Tibial nerve (tissue), 4 donors: ENCODE measurements around the gene SPRYD3. TPM values are rescaled to one million over a fixed set of nuclear protein-coding genes. Genes with fewer than 3 reads are reported as not detected.

ENCODE experiments used
- DNase-seq, 2 donors: peaks; one replicate each; pipeline ENCODE4 v3.0.0-alpha.2; 2019; ENCODE audit warnings: low spot score in 2 of 2
- H3K27ac ChIP-seq, 4 donors: fragments of 200-600 bp; sonication (generic) in 3 of 4; one replicate each; pipeline ENCODE4 v1.5.1; 2017 to 2019; ENCODE audit warnings: mild to moderate bottlenecking in 1 of 4
- H3K27me3 ChIP-seq, 2 donors: fragments of 200-600 bp; sonication (generic) in 1 of 2; one replicate each; pipeline versions ENCODE4 v1.5.1 to v1.6.0; 2017 to 2019
- H3K36me3 ChIP-seq, 3 donors: fragments of 200-600 bp; sonication (generic); one replicate each; pipeline ENCODE4 v1.5.1; 2018 to 2019
- H3K4me1 ChIP-seq, 4 donors: fragments of 200-600 bp; sonication (generic) in 3 of 4; one replicate each; pipeline ENCODE4 v1.5.1; 2017 to 2019
- H3K4me3 ChIP-seq, 4 donors: fragments of 200-600 bp; sonication (generic) in 3 of 4; one replicate each; pipeline ENCODE4 v1.5.1; 2017 to 2019; ENCODE audit warnings: mild to moderate bottlenecking in 1 of 4, moderate library complexity in 1 of 4
- H3K9me3 ChIP-seq, 4 donors: fragments of 200-600 bp; sonication (generic) in 3 of 4; one replicate each; pipeline ENCODE4 v1.5.1; 2017 to 2019
- CTCF ChIP-seq, 5 experiments: fragments of 200-600 bp in 3 of 5; fragments of 450-650 bp in 2 of 5; sonication (generic) in 3 of 5; IDR thresholded peaks; one replicate each; pipeline ENCODE4 v1.5.1; 2016 to 2019; ENCODE audit warnings: antibody characterized with exemption in 5 of 5, mild to moderate bottlenecking in 3 of 5, moderate library complexity in 2 of 5
- EP300 ChIP-seq, 2 donors: sonication (generic); formaldehyde crosslinking; IDR thresholded peaks; one replicate each; pipeline ENCODE4 v1.6.1; 2017; ENCODE audit warnings: antibody characterized with exemption in 2 of 2, mild to moderate bottlenecking in 1 of 2
- POLR2A ChIP-seq, 2 donors: fragments of 450-650 bp; IDR thresholded peaks; one replicate each; pipeline ENCODE4 v1.6.1; 2017; ENCODE audit warnings: antibody characterized with exemption in 2 of 2, mild to moderate bottlenecking in 2 of 2, moderate library complexity in 2 of 2
- WGBS, 2 donors: methylation state at CpG; one replicate each; pipeline ENCODE4 v1.1.5; 2018; 5-methylcytosine and 5-hydroxymethylcytosine counted together
- total RNA-seq, 4 donors: library from RNA; depleted of rRNA; stranded (reverse); fragments of >200 nt; gene quantifications; one replicate each; pipeline ENCODE4 v1.1.0, GENCODE V29; 2016

Gene SPRYD3
- total RNA-seq, 4 donors from 2014 or later: 51.8 to 57.0 (median 54.3) TPM

- TF ChIP-seq POLR2A (IDR thresholded peaks at IDR 0.05): no peak
- TF ChIP-seq EP300 (IDR thresholded peaks at IDR 0.05): peak in 1 of 2 donors; percentile 3
- TF ChIP-seq CTCF (IDR thresholded peaks at IDR 0.05): peak in 1 of 5 experiments; percentile 12
- Histone ChIP-seq H3K27ac (peak overlapping the region; percentile 32 to 100 (median 74)), H3K36me3 (peaks cover 6 to 97% (median 10%) of the 10 kb centered on the region in 3 donors), H3K4me3 (no peak overlapping the region), H3K4me1 (peaks cover 0 to 100% (median 53%) of the 10 kb centered on the region in 4 donors), H3K9me3 (no peaks in the 10 kb centered on the region), H3K27me3 (no peaks in the 10 kb centered on the region)
- peak in 1 of 2 donors; percentile 41 for DNase-seq
- 78 to 82% methylated on average over 5 of the region's 5 CpGs for WGBS, 2 donors
Observed at GRCh38 chr12:53061404-53062010, 17.7 kb downstream of the SPRYD3 start.

- Histone ChIP-seq H3K4me3 (no peak overlapping the region), H3K36me3 (peaks cover 6 to 99% (median 10%) of the 10 kb centered on the region in 3 donors), H3K27me3 (no peaks in the 10 kb centered on the region), H3K9me3 (no peaks in the 10 kb centered on the region), H3K4me1 (peaks cover 0 to 100% (median 48%) of the 10 kb centered on the region in 4 donors), H3K27ac (peak overlapping the region; percentile 32 to 100 (median 74))
- WGBS, 2 donors: 65 to 67% methylated on average over 13 to 17 of the region's 18 CpGs
- DNase-seq: peak in 1 of 2 donors; percentile 27
- TF ChIP-seq EP300 (IDR thresholded peaks at IDR 0.05) (no peak), POLR2A (IDR thresholded peaks at IDR 0.05) (no peak), CTCF (IDR thresholded peaks at IDR 0.05) (no peak)
Observed at GRCh38 chr12:53060721-53061276, 18.4 kb downstream of the SPRYD3 start.

GRCh38 chr12:53060064-53060720, 19.0 kb downstream of the SPRYD3 start:
- Histone ChIP-seq H3K4me1 (peaks cover 0 to 100% (median 48%) of the 10 kb centered on the region in 4 donors), H3K27ac (peak overlapping the region; percentile 36 to 100 (median 74)), H3K4me3 (no peak overlapping the region), H3K36me3 (peaks cover 10 to 100% (median 11%) of the 10 kb centered on the region in 3 donors), H3K27me3 (no peaks in the 10 kb centered on the region), H3K9me3 (no peaks in the 10 kb centered on the region)
- no peak for TF ChIP-seq CTCF (IDR thresholded peaks at IDR 0.05)
- no peak for TF ChIP-seq POLR2A (IDR thresholded peaks at IDR 0.05)
- no peak for TF ChIP-seq EP300 (IDR thresholded peaks at IDR 0.05)
- WGBS, 2 donors: 78 to 86% methylated on average over 15 to 17 of the region's 17 CpGs
- DNase-seq: peak in 1 of 2 donors; percentile 11

- H3K4me3 ChIP-seq: no peak overlapping the region
- peaks cover 0 to 100% (median 49%) of the 10 kb centered on the region in 4 donors for H3K4me1 ChIP-seq
- DNase-seq: peak in 1 of 2 donors; percentile 14
- no peak for TF ChIP-seq CTCF (IDR thresholded peaks at IDR 0.05)
- no peak for TF ChIP-seq POLR2A (IDR thresholded peaks at IDR 0.05)
- TF ChIP-seq EP300 (IDR thresholded peaks at IDR 0.05): no peak
- no peaks in the 10 kb centered on the region for H3K9me3 ChIP-seq
- peak overlapping the region; percentile 7 to 100 (median 68) for H3K27ac ChIP-seq
- H3K36me3 ChIP-seq: peaks cover 10 to 97% (median 11%) of the 10 kb centered on the region in 3 donors
- no peaks in the 10 kb centered on the region for H3K27me3 ChIP-seq
- WGBS, 2 donors: 82 to 87% methylated on average over 10 to 22 of the region's 24 CpGs
Observed at GRCh38 chr12:53059434-53060063, 19.6 kb downstream of the SPRYD3 start.
